SK-N-SH (cell line): ENCODE data around the gene LMNB1. TPM values are rescaled to one million over a fixed set of nuclear protein-coding genes. Genes with fewer than 3 reads are reported as not detected.

Experiments
- CTCF ChIA-PET: fragments of 300-600, 350-600 bp; formaldehyde crosslinking; extraction: SDS; loops from one replicate; lab custom pipeline; 2021; lab: Yijun Ruan, JAX
- POLR2A ChIA-PET: fragments of 350-600 bp; sonication (Branson Sonifier 250); formaldehyde crosslinking; extraction: SDS; loops from one replicate; lab custom pipeline; 2020; ENCODE audit warnings: antibody characterized with exemption, inconsistent platforms; lab: Yijun Ruan, JAX
- DNase-seq: peaks from one replicate; pipeline ENCODE4 v3.0.0; 2012
- H2AFZ ChIP-seq: fragments of 200-600 bp; sonication (generic); 2 replicates; pipeline ENCODE4 v1.8.1; 2016; ENCODE audit warnings: antibody characterized with exemption, mild to moderate bottlenecking, low read depth
- H3F3A ChIP-seq: fragments of 200-600 bp; sonication (generic); replicated peaks from 2 replicates; pipeline ENCODE3; 2016; ENCODE audit warnings: antibody characterized with exemption, mild to moderate bottlenecking; ENCODE audit not compliant: insufficient read depth
- H3K27ac ChIP-seq, 2 experiments: fragments of 200-500 bp in 1 of 2; fragments of 200-600 bp in 1 of 2; sonication (Bioruptor generic) in 1 of 2; sonication (generic), shearing (Covaris generic) in 1 of 2; 2 replicates each; pipeline versions ENCODE4 v1.5.1 to v1.6.1; 2014 to 2016; ENCODE audit warnings: low read depth in 2 of 2, inconsistent platforms in 1 of 2, low read length in 1 of 2, mild to moderate bottlenecking in 1 of 2, mixed read lengths in 1 of 2
- H3K27me3 ChIP-seq: fragments of 200-600 bp; sonication (generic), shearing (Covaris generic); 2 replicates; pipeline ENCODE4 v1.6.1; 2016; ENCODE audit warnings: mixed run types; ENCODE audit not compliant: insufficient read depth
- H3K36me3 ChIP-seq, 2 experiments: fragments of 200-500 bp in 1 of 2; fragments of 200-600 bp in 1 of 2; sonication (Bioruptor generic) in 1 of 2; sonication (generic) in 1 of 2; replicated peaks in 1 of 2; 2 replicates each; pipeline versions ENCODE3 to v1.5.1; 2014 to 2016; ENCODE audit warnings: low read length in 1 of 2, mild to moderate bottlenecking in 1 of 2; ENCODE audit not compliant: insufficient read depth in 2 of 2, control insufficient read depth in 1 of 2
- H3K4me1 ChIP-seq, 2 experiments: fragments of 200-500 bp in 1 of 2; fragments of 200-600 bp in 1 of 2; sonication (Bioruptor generic) in 1 of 2; sonication (generic), shearing (Covaris generic) in 1 of 2; 2 replicates each; pipeline versions ENCODE4 v1.5.1 to v1.6.1; 2014 to 2016; ENCODE audit warnings: low read depth in 1 of 2, low read length in 1 of 2, mixed run types in 1 of 2; ENCODE audit not compliant: insufficient read depth in 2 of 2, control insufficient read depth in 1 of 2
- H3K4me2 ChIP-seq: fragments of 200-600 bp; sonication (generic), shearing (Covaris generic); 2 replicates; pipeline ENCODE4 v1.6.1; 2017; ENCODE audit warnings: mixed run types
- H3K4me3 ChIP-seq, 2 experiments: fragments of 200-500 bp in 1 of 2; fragments of 200-600 bp in 1 of 2; sonication (Bioruptor generic) in 1 of 2; sonication (generic), shearing (Covaris generic) in 1 of 2; 2 replicates each; pipeline versions ENCODE4 v1.5.1 to v1.8.1; 2014 to 2016; ENCODE audit warnings: low read depth in 2 of 2, inconsistent platforms in 1 of 2, low read length in 1 of 2, mild to moderate bottlenecking in 1 of 2, mixed read lengths in 1 of 2, moderate library complexity in 1 of 2
- H3K79me2 ChIP-seq: fragments of 200-600 bp; sonication (generic); 2 replicates; pipeline ENCODE4 v1.8.1; 2017; ENCODE audit warnings: mild to moderate bottlenecking; ENCODE audit not compliant: insufficient read depth
- H3K9ac ChIP-seq: fragments of 200-600 bp; sonication (generic); 2 replicates; pipeline ENCODE4 v1.6.1; 2017; ENCODE audit warnings: mixed run types
- H3K9me2 ChIP-seq: fragments of 200-600 bp; sonication (generic); 2 replicates; pipeline ENCODE4 v1.6.1; 2017; ENCODE audit warnings: mixed run types
- H3K9me3 ChIP-seq: fragments of 200-600 bp; sonication (generic); 2 replicates; pipeline ENCODE4 v1.6.1; 2017; ENCODE audit warnings: mixed run types, mild to moderate bottlenecking, moderate library complexity
- H4K20me1 ChIP-seq: fragments of 200-600 bp; sonication (generic); 2 replicates; pipeline ENCODE4 v1.6.1; 2017; ENCODE audit warnings: mild to moderate bottlenecking, mixed run types; ENCODE audit not compliant: insufficient read depth
- ELF1 ChIP-seq: IDR thresholded peaks from 2 replicates; pipeline ENCODE4 v1.4.0; 2012
- EP300 ChIP-seq, 2 experiments: IDR thresholded peaks; 2 replicates each; pipeline versions ENCODE4 v1.4.0 to v1.6.1; 2012; ENCODE audit warnings: borderline replicate concordance in 1 of 2, low read depth in 1 of 2, low read length in 1 of 2
- EZH2phosphoT487 ChIP-seq: fragments of 200-600 bp; sonication (generic); IDR thresholded peaks from 2 replicates; pipeline ENCODE4 v1.6.1; 2017; ENCODE audit warnings: low read depth, mixed run types, mild to moderate bottlenecking, antibody characterized with exemption, moderate library complexity, borderline replicate concordance
- GATA2 ChIP-seq: sonication (generic); formaldehyde crosslinking; IDR thresholded peaks from 2 replicates; pipeline ENCODE4 v1.5.0; 2020; ENCODE audit warnings: mild to moderate bottlenecking, missing genetic modification reagents
- MXI1 ChIP-seq: IDR thresholded peaks from 2 replicates; pipeline ENCODE4 v1.6.1; 2012; ENCODE audit warnings: mild to moderate bottlenecking, low read depth, low read length, improper control_type of control experiment
- RCOR1 ChIP-seq: fragments of 150-350 bp; IDR thresholded peaks from 2 replicates; pipeline ENCODE4 v1.6.1; 2017; ENCODE audit warnings: antibody characterized with exemption, low read length
- RFX5 ChIP-seq: IDR thresholded peaks from 2 replicates; pipeline ENCODE4 v1.6.1; 2012; ENCODE audit warnings: mild to moderate bottlenecking, improper control_type of control experiment, low read length
- SMC3 ChIP-seq: IDR thresholded peaks from 2 replicates; pipeline ENCODE4 v1.6.1; 2012; ENCODE audit warnings: low read depth, low read length, improper control_type of control experiment
- TAF1 ChIP-seq: IDR thresholded peaks from 2 replicates; pipeline ENCODE4 v1.6.1; 2012; ENCODE audit warnings: low read depth, mild to moderate bottlenecking, low read length, moderate library complexity, borderline replicate concordance
- TCF12 ChIP-seq: IDR thresholded peaks from 2 replicates; pipeline ENCODE4 v1.4.0; 2012
- TEAD4 ChIP-seq: IDR thresholded peaks from 2 replicates; pipeline ENCODE4 v1.4.0; 2012; ENCODE audit warnings: mild to moderate bottlenecking, borderline replicate concordance; ENCODE audit not compliant: insufficient read depth
- YY1 ChIP-seq: IDR thresholded peaks from 2 replicates; pipeline ENCODE4 v1.4.0; 2012; ENCODE audit warnings: low read depth, mild to moderate bottlenecking
- WGBS: methylation state at CpG from one replicate; pipeline ENCODE4 v1.1.6; 2017; ENCODE audit warnings: low lambda C conversion rate; 5-methylcytosine and 5-hydroxymethylcytosine counted together
- polyA plus RNA-seq, 3 experiments: library from polyadenylated mRNA; depleted of rRNA; stranded (reverse); fragments of >200 nt; gene quantifications; 2 replicates each; pipeline ENCODE4 v1.2.3, GENCODE V29; 2012
- TF ChIP-seq, protein P1 (sequence below): fragments of 200-600 bp; sonication (generic); IDR thresholded peaks from 2 replicates; pipeline ENCODE4 v1.6.1; 2017; ENCODE audit warnings: antibody characterized with exemption, mild to moderate bottlenecking, moderate library complexity
- TF ChIP-seq, protein P2 (sequence below): IDR thresholded peaks from 2 replicates; pipeline ENCODE4 v1.4.0; 2012; ENCODE audit warnings: low read depth

LMNB1 gene
- polyA plus RNA-seq, 1 of the 3 experiments (the other 2 are of a cell fraction), result 34.9 TPM

GRCh38 chr5:126849101-126849678, 72.3 kb downstream of the LMNB1 start:
- Histone ChIP-seq H3K9me3 (no peaks in the 10 kb centered on the region), H3K9ac (no peak overlapping the region), H3K36me3 (no peaks in the 10 kb centered on the region), H3K9me2 (no peaks in the 10 kb centered on the region), H3K4me1 (peaks cover 0 to 22% of the 10 kb centered on the region in 2 experiments; a peak in 3 of 4 replicates), H4K20me1 (no peaks in the 10 kb centered on the region), H3K27me3 (no peaks in the 10 kb centered on the region), H2AFZ (no peak overlapping the region), H3F3A (no peaks in the 10 kb centered on the region), H3K27ac (no peak overlapping the region; a peak in 1 of 4 replicates), H3K79me2 (no peaks in the 10 kb centered on the region), H3K4me3 (no peak overlapping the region), H3K4me2 (no peak overlapping the region)
- ChIA-PET POLR2A (no interaction called here), CTCF (interaction anchor here (1.1 to 1.7 kb wide), 4 partner anchors 11 to 385 kb away, joined by 3 to 5 read pairs (median 5); no protein-coding TSS in a partner anchor)
- no peak for DNase-seq
- 98% methylated on average over 3 of the region's 3 CpGs for WGBS
- TF ChIP-seq TEAD4 (no peak), SMC3 (no peak), RFX5 (no peak), EP300 (IDR thresholded peaks at IDR 0.05; ENCODE audit: borderline replicate concordance in 1 of 2, low read depth in 1 of 2, low read length in 1 of 2) (no peak), MXI1 (no peak), TCF12 (no peak), GATA2 (CRISPR knock-in tag) (no peak), RCOR1 (no peak)
- TF ChIP-seq, protein P1, sequence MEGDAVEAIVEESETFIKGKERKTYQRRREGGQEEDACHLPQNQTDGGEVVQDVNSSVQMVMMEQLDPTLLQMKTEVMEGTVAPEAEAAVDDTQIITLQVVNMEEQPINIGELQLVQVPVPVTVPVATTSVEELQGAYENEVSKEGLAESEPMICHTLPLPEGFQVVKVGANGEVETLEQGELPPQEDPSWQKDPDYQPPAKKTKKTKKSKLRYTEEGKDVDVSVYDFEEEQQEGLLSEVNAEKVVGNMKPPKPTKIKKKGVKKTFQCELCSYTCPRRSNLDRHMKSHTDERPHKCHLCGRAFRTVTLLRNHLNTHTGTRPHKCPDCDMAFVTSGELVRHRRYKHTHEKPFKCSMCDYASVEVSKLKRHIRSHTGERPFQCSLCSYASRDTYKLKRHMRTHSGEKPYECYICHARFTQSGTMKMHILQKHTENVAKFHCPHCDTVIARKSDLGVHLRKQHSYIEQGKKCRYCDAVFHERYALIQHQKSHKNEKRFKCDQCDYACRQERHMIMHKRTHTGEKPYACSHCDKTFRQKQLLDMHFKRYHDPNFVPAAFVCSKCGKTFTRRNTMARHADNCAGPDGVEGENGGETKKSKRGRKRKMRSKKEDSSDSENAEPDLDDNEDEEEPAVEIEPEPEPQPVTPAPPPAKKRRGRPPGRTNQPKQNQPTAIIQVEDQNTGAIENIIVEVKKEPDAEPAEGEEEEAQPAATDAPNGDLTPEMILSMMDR, result no peak

DNA sequence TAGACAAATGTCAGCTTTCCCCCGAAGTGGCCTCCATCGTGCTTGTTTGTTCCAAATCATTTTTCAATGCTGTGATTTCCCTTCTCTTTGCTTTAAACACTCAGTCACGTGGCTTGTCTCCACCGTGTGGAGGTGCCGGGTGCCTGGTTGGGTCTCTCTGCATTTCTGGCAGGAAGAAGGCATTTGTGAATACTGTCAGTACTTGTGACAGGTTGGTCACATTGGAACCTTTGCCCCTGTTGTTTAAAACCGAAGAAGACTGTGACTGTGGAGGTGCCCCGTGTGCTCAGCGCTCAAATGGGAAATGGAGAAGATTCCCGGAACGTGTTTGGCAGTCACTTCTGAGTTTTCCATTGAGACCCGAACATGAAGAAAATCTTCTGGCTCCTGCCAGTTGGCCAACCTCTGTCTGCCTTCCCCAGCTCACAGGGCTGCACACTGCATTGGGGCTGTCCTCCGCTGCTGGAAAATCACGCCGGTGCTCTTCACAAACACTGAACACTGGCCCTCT, 74.6 kb downstream of the LMNB1 start:
- no peak for TF ChIP-seq RCOR1
- TF ChIP-seq ELF1, result no peak
- TF ChIP-seq EZH2phosphoT487, result no peak
- no peak for TF ChIP-seq TAF1
- TF ChIP-seq, protein P2, sequence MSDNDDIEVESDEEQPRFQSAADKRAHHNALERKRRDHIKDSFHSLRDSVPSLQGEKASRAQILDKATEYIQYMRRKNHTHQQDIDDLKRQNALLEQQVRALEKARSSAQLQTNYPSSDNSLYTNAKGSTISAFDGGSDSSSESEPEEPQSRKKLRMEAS, result no peak
- TF ChIP-seq YY1, result no peak

More for the DNA sequence above, 74.6 kb downstream of the LMNB1 start:
- Histone ChIP-seq H4K20me1 (no peaks in the 10 kb centered on the region), H3F3A (no peaks in the 10 kb centered on the region), H3K36me3 (no peaks in the 10 kb centered on the region), H2AFZ (no peak overlapping the region), H3K27ac (no peak overlapping the region), H3K9me2 (no peaks in the 10 kb centered on the region), H3K9ac (no peak overlapping the region), H3K9me3 (no peaks in the 10 kb centered on the region), H3K4me2 (no peak overlapping the region), H3K4me1 (peaks cover 0 to 17% of the 10 kb centered on the region in 2 experiments; a peak in 3 of 4 replicates), H3K27me3 (no peaks in the 10 kb centered on the region), H3K79me2 (no peaks in the 10 kb centered on the region), H3K4me3 (no peak overlapping the region)
- ChIA-PET CTCF (no interaction called here), POLR2A (no interaction called here)
- 93% methylated on average over 11 of the region's 14 CpGs for WGBS
- DNase-seq, result no peak
